NAMALWA (cell line): ENCODE measurements around the gene CCNL2.
"Not testable (repeated sequence)": the region's sequence is repeated elsewhere in the genome, so short reads cannot be mapped to it uniquely, and the experiment has no call there.

Experiments used
- DNase-seq: peaks from one replicate; pipeline ENCODE4 v3.0.0-alpha.2; 2015; ENCODE audit warnings: low spot score

CCNL2 gene

GRCh38 chr1:1399187-1399871, at the start of gene CCNL2:
TSS of gene CCNL2 (minus strand) at chr1:1399335. CDS start at chr1:1399306, 29 bp downstream.
- DNase-seq, result peak; percentile 99

DNA sequence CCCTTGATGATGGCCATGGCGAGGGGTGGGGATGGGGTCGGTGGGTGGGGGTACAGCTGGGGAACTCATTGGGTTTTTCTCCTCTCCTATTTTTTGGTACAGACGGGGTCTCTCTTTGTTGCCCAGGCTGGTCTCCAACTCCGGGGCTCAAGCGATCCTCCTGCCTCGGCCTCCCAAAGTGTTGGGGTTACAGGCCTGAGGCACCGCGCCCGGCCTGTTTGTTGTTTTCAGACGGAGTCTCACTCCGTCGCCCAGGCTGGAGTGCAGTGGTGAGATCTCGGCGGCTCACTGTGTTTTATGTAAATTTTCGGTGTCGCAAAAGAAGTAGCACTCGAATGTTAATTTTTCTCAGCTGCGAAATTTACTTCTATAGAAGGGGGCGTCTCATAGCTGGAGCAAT, 47.5 kb upstream of the CCNL2 start:
- DNase-seq, result not testable (repeated sequence)

DNA sequence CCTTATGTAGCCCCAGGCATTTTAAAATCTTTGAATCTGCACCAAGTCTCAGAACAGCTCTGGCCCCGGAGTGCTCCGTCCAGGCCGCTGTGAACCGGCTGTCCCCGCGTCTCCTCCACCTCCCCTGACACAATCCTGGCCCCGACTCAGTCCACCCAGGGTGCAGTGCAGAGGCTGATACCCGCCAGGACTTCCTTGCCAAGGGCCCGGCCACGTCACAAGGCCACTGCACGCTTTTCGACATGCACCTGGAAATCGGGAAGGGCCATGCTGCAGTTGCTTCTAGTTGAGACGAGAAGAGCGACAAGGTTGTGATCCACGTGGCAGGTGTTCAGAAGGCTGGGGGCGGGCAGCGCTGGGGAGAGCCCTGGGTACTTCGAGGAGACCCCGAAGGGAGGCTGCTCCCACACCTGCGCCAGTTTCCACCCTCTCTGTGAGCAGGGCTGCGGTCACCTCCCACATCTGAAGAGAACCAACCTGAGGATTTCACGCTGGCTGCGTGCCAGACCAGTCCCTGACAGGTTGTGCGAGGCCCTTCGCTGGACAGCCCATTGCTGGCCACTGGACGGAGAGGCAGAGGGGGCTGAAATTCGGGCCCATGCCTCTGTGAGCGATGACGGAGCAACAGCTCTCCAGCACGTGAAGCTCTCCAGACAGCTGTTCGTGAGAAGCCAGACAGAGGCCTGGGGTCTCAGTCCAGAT, 43.1 kb upstream of the CCNL2 start:
- no peak for DNase-seq

GRCh38 chr1:1441002-1441888, 42.1 kb upstream of the CCNL2 start:
- peak; percentile 79 for DNase-seq

DNA sequence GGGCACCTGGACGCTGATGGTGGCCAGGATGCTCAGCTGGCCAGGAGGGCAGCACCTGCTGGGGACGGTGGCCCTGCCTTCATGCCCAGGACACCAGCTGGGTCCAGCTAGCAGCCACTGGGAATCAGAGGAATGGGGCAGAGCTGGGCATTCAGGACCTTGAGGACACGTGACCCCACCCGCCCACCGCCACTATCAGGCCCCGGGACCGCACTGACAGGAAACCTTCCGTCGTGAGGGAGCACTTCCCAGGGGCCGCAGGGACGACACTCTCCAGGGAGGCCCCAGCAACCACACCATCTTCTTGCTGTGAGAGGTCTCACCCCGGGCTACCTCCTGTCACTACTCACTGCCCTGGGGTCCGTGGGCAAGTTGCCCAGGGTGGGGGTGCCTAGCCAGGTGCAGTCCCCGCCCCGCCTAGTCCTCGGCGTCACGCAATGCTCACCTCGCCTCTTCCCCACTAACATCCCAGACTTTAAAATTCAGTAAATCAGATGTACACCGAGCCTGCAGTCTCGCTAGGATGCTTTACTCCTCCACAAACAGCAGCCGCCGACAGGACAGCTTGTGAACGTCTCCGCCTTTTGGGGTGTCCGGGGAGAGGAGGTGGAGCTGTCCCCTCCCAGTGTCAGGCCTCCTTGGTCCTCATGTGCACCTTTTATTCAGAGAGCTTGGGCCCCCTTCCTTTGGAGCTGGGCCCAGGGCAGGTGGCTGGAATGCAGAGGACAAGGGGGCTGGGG, 41.3 kb upstream of the CCNL2 start:
- no peak for DNase-seq

GRCh38 chr1:1439546-1440261, 40.6 kb upstream of the CCNL2 start:
- DNase-seq, result no peak

GRCh38 chr1:1438531-1439381, 39.6 kb upstream of the CCNL2 start:
- DNase-seq, result no peak

GRCh38 chr1:1437904-1438376, 38.8 kb upstream of the CCNL2 start:
- no peak for DNase-seq

DNA sequence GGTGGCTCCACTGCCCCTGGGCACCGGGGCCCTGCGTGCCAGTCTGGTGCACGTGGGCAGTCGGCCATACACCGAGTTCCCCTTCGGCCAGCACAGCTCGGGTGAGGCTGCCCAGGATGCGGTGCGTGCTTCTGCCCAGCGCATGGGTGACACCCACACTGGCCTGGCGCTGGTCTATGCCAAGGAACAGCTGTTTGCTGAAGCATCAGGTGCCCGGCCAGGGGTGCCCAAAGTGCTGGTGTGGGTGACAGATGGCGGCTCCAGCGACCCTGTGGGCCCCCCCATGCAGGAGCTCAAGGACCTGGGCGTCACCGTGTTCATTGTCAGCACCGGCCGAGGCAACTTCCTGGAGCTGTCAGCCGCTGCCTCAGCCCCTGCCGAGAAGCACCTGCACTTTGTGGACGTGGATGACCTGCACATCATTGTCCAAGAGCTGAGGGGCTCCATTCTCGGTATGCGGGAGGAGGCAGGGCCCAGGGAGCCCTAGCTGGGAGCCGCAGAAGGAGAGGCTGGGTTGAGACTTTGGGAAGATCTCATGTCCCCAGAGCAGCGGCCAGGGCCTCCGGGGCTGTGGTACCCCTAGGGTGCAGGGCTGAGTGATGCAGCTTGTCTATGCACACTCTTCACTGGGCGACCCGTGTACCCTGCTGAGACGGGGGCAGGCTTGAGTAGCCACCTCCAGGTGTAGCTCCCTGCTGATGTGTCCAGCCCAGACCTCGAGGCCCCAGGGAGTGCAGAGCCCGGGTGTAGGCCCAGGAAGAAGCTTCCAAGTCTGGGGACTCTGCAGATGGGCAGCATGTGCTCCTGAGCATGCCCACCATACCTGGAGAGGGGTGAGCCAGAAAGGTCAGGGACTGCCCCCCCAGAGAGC, 38.1 kb upstream of the CCNL2 start:
- no peak for DNase-seq

GRCh38 chr1:1436630-1437032, 37.5 kb upstream of the CCNL2 start:
- no peak for DNase-seq

DNA sequence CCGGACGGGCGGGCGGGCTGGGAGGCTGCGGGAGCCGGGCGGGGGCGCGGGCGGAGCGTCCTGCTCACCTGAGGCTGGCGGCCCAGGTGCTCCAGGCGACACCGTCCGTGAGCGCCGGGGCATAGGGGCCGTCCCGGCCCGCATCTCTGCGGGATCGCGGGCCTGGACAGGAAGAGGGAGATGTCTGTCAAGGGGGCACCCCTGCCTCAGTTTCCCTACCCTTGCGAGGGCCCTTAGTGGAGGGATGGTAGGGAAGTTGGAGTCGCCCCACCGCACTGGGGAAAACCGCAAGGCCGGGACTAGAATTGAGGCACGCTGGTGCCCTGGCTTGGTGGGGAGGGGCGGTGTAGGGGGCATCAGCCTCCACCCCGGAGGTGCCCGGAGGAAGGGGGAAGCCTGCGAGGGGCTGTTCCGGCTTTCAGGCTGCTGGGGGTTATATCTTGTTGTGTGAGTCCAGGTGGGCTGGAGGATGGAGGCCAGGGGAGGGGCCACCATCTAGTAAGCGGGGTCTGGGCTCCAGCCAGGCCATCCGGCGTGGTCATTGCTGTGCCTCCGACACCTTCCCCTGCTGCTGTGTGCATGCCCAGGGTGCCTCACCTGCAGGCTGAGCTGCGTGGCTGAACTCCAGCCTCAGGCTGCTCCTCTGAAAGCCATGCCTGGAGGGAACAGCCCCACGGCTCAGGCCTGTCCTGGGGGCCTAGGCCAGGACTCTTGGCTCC, 36.9 kb upstream of the CCNL2 start:
- no peak for DNase-seq

- no peak for DNase-seq
These were observed 36.2 kb upstream of the CCNL2 start, which contains the start of gene VWA1 for GRCh38 chr1:1435106-1435903. TSS of gene VWA1 (plus strand) at chr1:1435690. CDS start at chr1:1435749, 59 bp downstream.

DNA sequence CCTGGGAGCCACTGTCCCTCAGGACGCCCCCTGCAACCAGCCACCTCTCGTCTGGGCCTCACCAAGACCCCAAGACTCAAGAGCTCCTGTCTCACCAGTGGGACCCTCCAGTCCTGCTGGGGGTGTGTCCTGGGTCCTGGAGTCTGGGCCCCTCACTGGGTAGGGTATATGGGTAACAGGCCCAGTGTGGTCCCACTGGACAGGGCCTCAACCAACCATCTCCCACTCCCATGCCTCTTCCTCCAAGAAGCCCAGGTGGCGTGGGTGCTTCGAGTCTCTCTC, 35.6 kb upstream of the CCNL2 start:
- DNase-seq, result no peak

- no peak for DNase-seq
These were observed 35.1 kb upstream of the CCNL2 start for GRCh38 chr1:1434131-1434823.

DNA sequence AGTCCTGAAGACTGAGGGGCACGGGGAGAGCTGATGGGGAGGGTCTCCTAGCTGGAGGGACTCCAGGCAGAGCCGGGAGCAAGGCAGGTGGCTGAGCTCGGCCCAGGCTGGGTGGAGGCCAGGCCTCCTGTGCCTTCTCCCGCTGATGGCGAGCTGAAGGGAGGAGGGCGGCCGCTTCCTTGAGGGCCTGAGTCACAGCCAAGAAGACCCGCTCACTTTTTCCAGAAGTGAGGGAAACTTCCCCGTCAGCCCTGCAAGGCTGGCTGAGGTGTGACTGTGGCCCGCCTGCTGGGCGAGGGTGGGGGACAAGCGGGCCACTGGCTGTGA, 34.6 kb upstream of the CCNL2 start:
- no peak for DNase-seq

GRCh38 chr1:1432951-1433803, 34.0 kb upstream of the CCNL2 start:
- DNase-seq, result no peak
